Spleen (tissue), 11 donors: Measurements from ENCODE around the gene ACSS1. TPM values are rescaled to one million over a fixed set of nuclear protein-coding genes. Genes with fewer than 3 reads are reported as not detected.
A peak's percentile ranks its signal among the peaks of the same experiment; 100 is the strongest.

ENCODE experiments used
- DNase-seq: peaks from one replicate; pipeline ENCODE4 v3.0.0-alpha.2; 2020
- H3K27ac ChIP-seq, 8 donors: fragments of 200-600 bp; sonication (generic) in 7 of 8; 1 replicate in 4 of 8; 2 replicates in 4 of 8; pipeline versions ENCODE4 v1.5.0 to v1.8.0; 2016 to 2021; ENCODE audit warnings: inconsistent platforms in 4 of 8, mild to moderate bottlenecking in 4 of 8, moderate library complexity in 1 of 8
- H3K27me3 ChIP-seq, 7 donors: fragments of 200-600 bp; sonication (generic) in 6 of 7; replicated peaks in 1 of 7; 1 replicate in 4 of 7; 2 replicates in 3 of 7; pipeline versions ENCODE4 v1.5.0 to v1.8.0; 2016 to 2021; ENCODE audit warnings: inconsistent platforms in 3 of 7, mild to moderate bottlenecking in 1 of 7
- H3K36me3 ChIP-seq, 6 donors: fragments of 200-600 bp; sonication (generic) in 5 of 6; 1 replicate in 4 of 6; 2 replicates in 2 of 6; pipeline versions ENCODE4 v1.5.0 to v1.8.0; 2016 to 2021; ENCODE audit warnings: inconsistent platforms in 2 of 6
- H3K4me1 ChIP-seq, 6 donors: fragments of 200-600 bp; sonication (generic) in 5 of 6; 1 replicate in 3 of 6; 2 replicates in 3 of 6; pipeline versions ENCODE4 v1.5.0 to v1.8.0; 2016 to 2021; ENCODE audit warnings: inconsistent platforms in 3 of 6
- H3K4me3 ChIP-seq, 8 donors: fragments of 200-600 bp; sonication (generic) in 7 of 8; 1 replicate in 4 of 8; 2 replicates in 4 of 8; pipeline versions ENCODE4 v1.5.0 to v1.8.0; 2016 to 2021; ENCODE audit warnings: inconsistent platforms in 4 of 8, mild to moderate bottlenecking in 4 of 8, moderate library complexity in 2 of 8
- H3K9me3 ChIP-seq, 8 donors: fragments of 200-600 bp; sonication (generic) in 7 of 8; 1 replicate in 4 of 8; 2 replicates in 4 of 8; pipeline versions ENCODE4 v1.5.0 to v1.8.0; 2016 to 2021; ENCODE audit warnings: inconsistent platforms in 4 of 8
- CTCF ChIP-seq, 11 experiments: fragments of 200-600 bp in 7 of 11; fragments of 450-650 bp in 4 of 11; sonication (generic) in 4 of 11; IDR thresholded peaks in 8 of 11; conservative IDR thresholded peaks in 3 of 11; 1 replicate in 7 of 11; 2 replicates in 4 of 11; pipeline versions ENCODE4 v1.4.0 to v1.8.0; 2016 to 2021; ENCODE audit warnings: antibody characterized with exemption in 11 of 11, inconsistent platforms in 4 of 11, mild to moderate bottlenecking in 1 of 11
- POLR2A ChIP-seq, 3 donors: fragments of 450-650 bp; IDR thresholded peaks; one replicate each; pipeline ENCODE4 v1.5.1; 2017; ENCODE audit warnings: antibody characterized with exemption in 3 of 3, mild to moderate bottlenecking in 1 of 3
- POLR2AphosphoS5 ChIP-seq, 3 donors: sonication (generic); formaldehyde crosslinking; IDR thresholded peaks; one replicate each; pipeline ENCODE4 v1.5.1; 2017; ENCODE audit warnings: antibody characterized with exemption in 3 of 3
- WGBS, 5 donors: extraction: QIAGEN DNeasy Blood & Tissue Kit in 3 of 5; methylation state at CpG; one replicate each; pipeline versions ENCODE4 v1.1.5 to v1.1.7; 2013 to 2018; 5-methylcytosine and 5-hydroxymethylcytosine counted together
- intact Hi-C: fragments of 100-400 bp; cut with DNase I; formaldehyde crosslinking; loops from one replicate; pipeline ENCODE4 v1.15.0; 2023; ENCODE audit warnings: low total_unique reads
- polyA plus RNA-seq, 3 donors: library from polyadenylated mRNA; stranded (reverse); fragments of 200-250 nt; gene quantifications; one replicate each; pipeline ENCODE4 v1.2.1, GENCODE V29; 2013
- total RNA-seq, 7 donors: library from RNA; depleted of rRNA in 3 of 7; stranded (reverse); fragments of >200 nt in 3 of 7; fragmentation: NEBNext Ultra II Directional in 4 of 7; extraction: Animal tissue kit (Norgen Biotek cat#: 25700) in 4 of 7; gene quantifications; one replicate each; pipeline versions ENCODE4 v1.1.0 to v1.2.1, GENCODE V29; 2016 to 2021
- donor health status: healthy with polysubstance abuse.
- donor health status: DM: no; HTN: no; CAD: no; lungs with moderate emphysema.
- donor health status: DM: no; HTN: no; CAD: no.
- donor health status: Bipolar disorder and iron deficiency.
- donor health status: healthy.
- donor health status: DM: no; HTN: no; CAD: no.
- donor health status: DM: yes; HTN: yes; CAD: no.

ACSS1 gene
- total and polyA plus RNA-seq, 10 donors = 20.3 to 50.8 (median 36.4) TPM

GRCh38 chr20:25053255-25054031 is 4.5 kb downstream of the ACSS1 start:
- H3K27ac ChIP-seq = peak overlapping the region; percentile 70 to 98 (median 86)
- H3K9me3 ChIP-seq = no peaks in the 10 kb centered on the region
- peaks cover 50 to 90% (median 80%) of the 10 kb centered on the region in 6 donors for H3K4me1 ChIP-seq
- H3K36me3 ChIP-seq = peaks cover 0 to 19% (median 0%) of the 10 kb centered on the region in 6 donors
- intact Hi-C loops = no loop called here
- H3K4me3 ChIP-seq = peak overlapping the region in 2 of 8 donors; percentile 4 to 45
- no peaks in the 10 kb centered on the region for H3K27me3 ChIP-seq
- WGBS, 5 donors = 29 to 41% (median 36%) methylated on average over 11 of the region's 11 CpGs
- no peak for TF ChIP-seq POLR2AphosphoS5 (IDR thresholded peaks at IDR 0.05)
- no peak for TF ChIP-seq POLR2A (IDR thresholded peaks at IDR 0.05)
- no peak for TF ChIP-seq CTCF (IDR thresholded peaks at IDR 0.05 in 8 of 11, conservative IDR thresholded peaks at IDR 0.05 in 3 of 11)
- peak; percentile 69 for DNase-seq

GRCh38 chr20:25052255-25053194 is 5.4 kb downstream of the ACSS1 start:
- Histone ChIP-seq H3K9me3 (no peaks in the 10 kb centered on the region), H3K27me3 (no peaks in the 10 kb centered on the region), H3K36me3 (peaks cover 0 to 27% (median 5%) of the 10 kb centered on the region in 6 donors), H3K27ac (peak overlapping the region; percentile 70 to 98 (median 86)), H3K4me3 (peak overlapping the region in 1 of 8 donors; percentile 45), H3K4me1 (peaks cover 50 to 98% (median 80%) of the 10 kb centered on the region in 6 donors)
- TF ChIP-seq POLR2A (IDR thresholded peaks at IDR 0.05) = no peak
- peak; percentile 10 to 55 (median 28) for TF ChIP-seq POLR2AphosphoS5 (IDR thresholded peaks at IDR 0.05)
- intact Hi-C loops = no loop called here
- WGBS, 5 donors = 70 to 81% (median 75%) methylated on average over 16 of the region's 16 CpGs
- DNase-seq = peak; percentile 79

- Histone ChIP-seq H3K4me3 (no peak overlapping the region), H3K9me3 (no peaks in the 10 kb centered on the region), H3K27ac (peak overlapping the region in 7 of 8 donors; percentile 59 to 98 (median 93)), H3K4me1 (peaks cover 47 to 93% (median 75%) of the 10 kb centered on the region in 6 donors), H3K36me3 (peaks cover 0 to 37% (median 14%) of the 10 kb centered on the region in 6 donors), H3K27me3 (no peaks in the 10 kb centered on the region)
- DNase-seq = peak; percentile 69
- intact Hi-C loops = no loop called here
- 93 to 98% (median 95%) methylated on average over 7 of the region's 7 CpGs for WGBS, 5 donors
- TF ChIP-seq POLR2A (IDR thresholded peaks at IDR 0.05) = no peak
- TF ChIP-seq CTCF (IDR thresholded peaks at IDR 0.05 in 8 of 11, conservative IDR thresholded peaks at IDR 0.05 in 3 of 11) = no peak
- no peak for TF ChIP-seq POLR2AphosphoS5 (IDR thresholded peaks at IDR 0.05)
Measured at GRCh38 chr20:25051386-25052155, 6.4 kb downstream of the ACSS1 start.
